Measurements from ENCODE around the gene BBX.

BBX gene

DNA sequence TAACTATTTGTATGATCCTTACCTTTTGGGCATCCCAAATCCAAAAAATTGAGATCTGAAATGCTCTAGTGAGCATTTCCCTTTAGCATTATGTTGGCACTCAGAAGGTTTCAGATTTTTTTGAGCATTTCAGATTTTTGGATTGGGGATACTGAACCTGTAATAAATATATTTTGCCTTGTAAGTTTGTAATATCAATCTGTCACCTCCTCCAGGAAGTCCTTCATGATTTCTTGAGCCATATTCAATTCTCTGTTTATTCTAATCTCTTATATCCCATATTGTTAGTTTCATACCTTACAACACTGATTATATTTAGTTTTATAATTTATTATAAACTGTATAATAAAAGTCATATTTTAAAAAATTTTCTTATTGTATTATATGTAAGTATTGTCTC is 215.2 kb downstream of the BBX start:
- H3K9me3 ChIP-seq (replicated peaks in 1 of 11) = no peaks in the 10 kb centered on the region
- H3K4me1 ChIP-seq = peaks cover 0 to 12% (median 2%) of the 10 kb centered on the region in 10 experiments; a peak in 7 of 20 replicates
- no peak overlapping the region for H3K9ac ChIP-seq
- no peak overlapping the region for H3K4me2 ChIP-seq
- no peak overlapping the region for H3K4me3 ChIP-seq
- no peak overlapping the region for H3K27ac ChIP-seq
- H4K20me1 ChIP-seq = no peaks in the 10 kb centered on the region
- no peaks in the 10 kb centered on the region for H3K27me3 ChIP-seq
- no peak for TF ChIP-seq Cebpa-rat (IDR thresholded peaks at IDR 0.05)
- H3K36me3 ChIP-seq = peaks cover 7 to 34% (median 17%) of the 10 kb centered on the region in 11 experiments; a peak in 19 of 22 replicates

GRCh38 chr3:107738486-107739183 is 215.9 kb downstream of the BBX start:
- Histone ChIP-seq H3K27me3 (no peaks in the 10 kb centered on the region), H3K27ac (no peak overlapping the region), H3K36me3 (peaks cover 0 to 27% (median 9%) of the 10 kb centered on the region in 11 experiments; a peak in 18 of 22 replicates), H3K9ac (no peak overlapping the region), H3K9me3 (replicated peaks in 1 of 11) (no peaks in the 10 kb centered on the region), H3K4me2 (0 out of 22 replicates have a peak overlapping the region, but pooled peaks of 2 of the 11 experiments have one; percentile 18 to 25), H3K4me3 (no peak overlapping the region), H4K20me1 (no peaks in the 10 kb centered on the region), H3K4me1 (peaks cover 0 to 12% (median 2%) of the 10 kb centered on the region in 10 experiments; a peak in 7 of 20 replicates)
- no peak for TF ChIP-seq Cebpa-rat (IDR thresholded peaks at IDR 0.05)

GRCh38 chr3:107739227-107739626 is 216.5 kb downstream of the BBX start:
- Histone ChIP-seq H3K4me2 (peak overlapping the region in 1 of 11 experiments; percentile 25; a peak in 1 of 22 replicates), H3K36me3 (peaks cover 0 to 25% (median 6%) of the 10 kb centered on the region in 11 experiments; a peak in 11 of 22 replicates), H3K9me3 (replicated peaks in 1 of 11) (no peaks in the 10 kb centered on the region), H3K9ac (no peak overlapping the region), H4K20me1 (no peaks in the 10 kb centered on the region), H3K27me3 (no peaks in the 10 kb centered on the region), H3K27ac (no peak overlapping the region), H3K4me1 (peaks cover 0 to 15% (median 2%) of the 10 kb centered on the region in 10 experiments; a peak in 7 of 20 replicates), H3K4me3 (no peak overlapping the region)
- no peak for TF ChIP-seq Cebpa-rat (IDR thresholded peaks at IDR 0.05)

DNA sequence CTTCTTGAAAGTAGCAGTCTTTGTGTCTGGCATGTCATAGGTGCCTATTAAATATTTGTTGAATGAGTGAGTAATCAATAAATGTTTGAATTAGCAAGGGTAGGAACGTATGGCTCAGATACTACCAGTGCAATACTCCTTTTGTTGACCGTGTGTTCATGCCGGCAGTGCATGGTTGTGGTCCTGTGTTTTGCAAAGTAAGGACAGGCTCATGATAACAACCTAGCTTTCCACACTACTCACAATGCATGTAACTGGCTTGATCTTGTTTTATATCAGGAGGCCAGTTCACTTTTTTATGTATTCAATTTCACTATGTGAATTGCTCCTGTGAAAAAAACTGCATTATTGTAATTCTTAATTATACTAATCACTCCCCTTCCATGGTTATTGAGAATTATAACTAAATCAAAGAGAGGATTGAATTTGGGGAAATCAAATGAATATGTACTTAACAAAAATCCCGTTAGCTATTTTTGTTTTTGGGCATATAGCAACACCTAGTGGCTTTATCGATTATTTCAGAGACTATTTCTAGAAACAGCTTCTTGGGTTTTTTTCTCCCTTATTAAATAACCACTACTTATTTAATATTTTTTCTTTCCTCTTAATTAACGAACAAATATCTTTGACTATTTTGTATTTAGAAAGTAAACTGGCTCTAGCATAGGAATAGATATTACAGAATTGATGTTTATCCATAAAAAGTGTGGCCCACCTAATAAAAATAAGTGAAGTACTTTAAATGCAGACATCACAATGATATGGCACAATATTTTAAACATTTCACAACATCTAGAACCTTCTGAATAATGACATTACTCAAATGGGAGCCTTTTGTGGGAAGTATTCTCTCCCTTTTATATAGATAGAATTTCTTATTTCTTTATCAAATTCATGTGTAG is 218.5 kb downstream of the BBX start:
- Histone ChIP-seq H3K9ac (no peak overlapping the region), H4K20me1 (no peaks in the 10 kb centered on the region), H3K27ac (no peak overlapping the region), H3K4me1 (peaks cover 0 to 20% (median 2%) of the 10 kb centered on the region in 10 experiments; a peak in 7 of 20 replicates), H3K4me3 (no peak overlapping the region), H3K27me3 (no peaks in the 10 kb centered on the region), H3K9me3 (replicated peaks in 1 of 11) (no peaks in the 10 kb centered on the region), H3K36me3 (peaks cover 0 to 26% (median 10%) of the 10 kb centered on the region in 11 experiments; a peak in 13 of 22 replicates), H3K4me2 (no peak overlapping the region)
- TF ChIP-seq Cebpa-rat (IDR thresholded peaks at IDR 0.05) = no peak

DNA sequence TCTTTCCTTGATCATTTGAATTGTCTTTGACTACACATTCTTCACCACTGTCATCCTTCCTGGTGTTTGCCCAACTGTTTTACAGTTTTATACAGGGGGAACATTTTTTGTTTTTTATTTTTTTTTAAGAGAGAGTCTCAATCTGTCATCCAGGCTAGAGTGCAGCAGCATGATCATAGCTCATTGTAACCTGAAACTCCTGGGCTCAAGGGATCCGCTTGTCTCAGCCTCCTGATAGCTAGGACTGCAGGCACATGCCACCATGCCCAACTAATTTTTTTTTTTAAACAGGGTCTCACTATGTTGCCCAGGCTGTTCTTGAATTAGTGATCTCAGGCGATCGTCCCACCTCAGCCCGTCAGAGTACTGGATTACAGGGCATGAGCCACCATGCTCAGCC is 222.6 kb downstream of the BBX start:
- no peaks in the 10 kb centered on the region for H3K9me3 ChIP-seq (replicated peaks in 1 of 11)
- peaks cover 0 to 43% (median 37%) of the 10 kb centered on the region in 11 experiments; a peak in 17 of 22 replicates for H3K36me3 ChIP-seq
- no peak overlapping the region for H3K27ac ChIP-seq
- H3K4me1 ChIP-seq = peaks cover 0 to 9% (median 0%) of the 10 kb centered on the region in 10 experiments; a peak in 4 of 20 replicates
- no peak for TF ChIP-seq Cebpa-rat (IDR thresholded peaks at IDR 0.05)
- H3K4me2 ChIP-seq = no peak overlapping the region
- no peaks in the 10 kb centered on the region for H4K20me1 ChIP-seq
- H3K4me3 ChIP-seq = no peak overlapping the region
- no peak overlapping the region for H3K9ac ChIP-seq
- no peaks in the 10 kb centered on the region for H3K27me3 ChIP-seq

DNA sequence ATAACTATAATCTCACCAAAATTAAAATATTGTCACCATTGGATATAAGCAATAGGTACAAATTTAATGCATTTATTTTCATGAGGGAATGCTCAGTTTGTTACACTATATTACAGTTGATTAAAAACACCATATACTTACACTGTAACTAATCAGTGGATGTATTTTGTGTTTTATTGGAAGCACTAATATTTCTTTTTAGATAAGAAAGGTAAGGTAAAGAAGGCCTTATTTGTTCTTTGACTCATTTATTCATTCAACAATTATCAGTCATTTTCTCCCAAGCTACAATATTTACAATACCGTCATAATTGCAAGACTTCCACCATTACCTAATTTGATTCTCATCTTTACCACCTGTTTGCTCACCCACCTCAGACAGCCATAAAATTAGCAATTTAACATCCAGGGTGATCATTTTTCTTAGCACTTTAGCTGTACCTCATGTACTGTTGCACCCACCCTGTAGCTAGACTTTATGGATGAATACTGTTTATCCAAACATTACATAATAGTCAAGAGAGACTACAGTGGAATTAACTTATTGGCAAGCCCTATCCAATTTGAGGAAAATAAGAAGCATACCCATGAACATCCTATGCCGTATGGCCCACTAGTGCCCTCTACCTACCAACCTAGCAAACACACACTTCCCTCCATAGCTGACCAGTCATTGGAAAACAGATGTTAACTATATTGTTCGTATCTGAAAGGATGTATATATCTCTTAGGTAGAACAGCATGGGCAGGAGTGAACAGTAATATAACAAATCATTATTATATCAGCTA is 229.6 kb downstream of the BBX start:
- no peaks in the 10 kb centered on the region for H3K9me3 ChIP-seq (replicated peaks in 1 of 11)
- no peak for TF ChIP-seq Cebpa-rat (IDR thresholded peaks at IDR 0.05)
- no peak overlapping the region for H3K4me3 ChIP-seq
- no peak overlapping the region for H3K9ac ChIP-seq
- H3K36me3 ChIP-seq = peaks cover 4 to 55% (median 28%) of the 10 kb centered on the region in 11 experiments; a peak in 14 of 22 replicates
- H4K20me1 ChIP-seq = no peaks in the 10 kb centered on the region
- no peak overlapping the region for H3K27ac ChIP-seq
- H3K27me3 ChIP-seq = no peaks in the 10 kb centered on the region
- no peaks in the 10 kb centered on the region for H3K4me1 ChIP-seq
- H3K4me2 ChIP-seq = no peak overlapping the region

DNA sequence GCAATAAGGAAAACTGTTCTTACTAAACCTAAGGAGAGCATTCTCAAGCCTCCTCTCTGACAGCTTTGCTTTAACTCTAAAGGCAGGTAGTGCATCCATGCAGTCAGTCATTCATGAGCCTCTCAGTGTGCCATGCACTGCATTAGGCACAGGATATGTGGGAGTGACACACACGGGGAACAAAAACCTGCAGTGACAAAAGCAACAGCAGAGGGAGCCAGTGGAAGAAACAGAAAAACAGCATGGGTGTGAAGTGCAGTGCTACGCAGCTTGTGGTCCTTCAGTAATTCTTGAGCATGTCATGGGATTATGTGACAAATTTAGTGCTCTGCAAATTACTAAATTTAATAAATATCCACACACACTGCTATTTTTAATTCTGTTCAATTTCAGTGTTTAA is 230.7 kb downstream of the BBX start:
- H3K9ac ChIP-seq = no peak overlapping the region
- H3K4me2 ChIP-seq = no peak overlapping the region
- no peak for TF ChIP-seq Cebpa-rat (IDR thresholded peaks at IDR 0.05)
- H3K27ac ChIP-seq = no peak overlapping the region
- H3K36me3 ChIP-seq = peaks cover 7 to 55% (median 33%) of the 10 kb centered on the region in 11 experiments; a peak in 16 of 22 replicates
- H3K4me1 ChIP-seq = no peaks in the 10 kb centered on the region
- no peaks in the 10 kb centered on the region for H3K27me3 ChIP-seq
- H3K9me3 ChIP-seq (replicated peaks in 1 of 11) = no peaks in the 10 kb centered on the region
- H3K4me3 ChIP-seq = no peak overlapping the region
- no peaks in the 10 kb centered on the region for H4K20me1 ChIP-seq

- Histone ChIP-seq H3K4me3 (no peak overlapping the region), H3K4me2 (no peak overlapping the region), H3K27me3 (no peaks in the 10 kb centered on the region), H3K36me3 (peaks cover 12 to 55% (median 30%) of the 10 kb centered on the region in 11 experiments; a peak in 18 of 22 replicates), H3K4me1 (no peaks in the 10 kb centered on the region), H3K27ac (no peak overlapping the region), H4K20me1 (no peaks in the 10 kb centered on the region), H3K9me3 (replicated peaks in 1 of 11) (no peaks in the 10 kb centered on the region), H3K9ac (no peak overlapping the region)
- no peak for TF ChIP-seq Cebpa-rat (IDR thresholded peaks at IDR 0.05)
Observed at GRCh38 chr3:107753976-107754375, 231.2 kb downstream of the BBX start.

Data from BLaER1 treated with 17β-estradiol and CSF1 and Interleukin-3, amounts not matched to agents 10 nM and 100 nM (cell line).